MM.1S (cell line): ENCODE measurements around the gene NUDT22.

ENCODE experiments used
- DNase-seq: peaks from one replicate; pipeline ENCODE4 v3.0.0-alpha.2; 2015
- H2AFZ ChIP-seq: fragments of 300-600 bp; sonication (generic); 2 replicates; pipeline ENCODE4 v1.6.0; 2016; ENCODE audit warnings: antibody characterized with exemption, low read length
- H3F3A ChIP-seq: fragments of 300-600 bp; sonication (generic); 2 replicates; pipeline ENCODE4 v1.6.1; 2016; ENCODE audit warnings: mild to moderate bottlenecking, antibody characterized with exemption, low read length, moderate library complexity, mixed read lengths; ENCODE audit not compliant: insufficient read depth
- H3K27ac ChIP-seq: fragments of 300-600 bp; sonication (generic); 2 replicates; pipeline ENCODE4 v1.5.1; 2016; ENCODE audit warnings: mild to moderate bottlenecking, low read length
- H3K27me3 ChIP-seq: fragments of 300-600 bp; sonication (generic); replicated peaks from 2 replicates; pipeline ENCODE4 v1.6.0; 2016; ENCODE audit warnings: low read length; ENCODE audit not compliant: insufficient read depth
- H3K36me3 ChIP-seq: fragments of 300-600 bp; sonication (generic); replicated peaks from 2 replicates; pipeline ENCODE4 v1.6.1; 2016; ENCODE audit warnings: mild to moderate bottlenecking, low read length, mixed read lengths; ENCODE audit not compliant: insufficient read depth
- H3K4me1 ChIP-seq: fragments of 300-600 bp; sonication (generic); 2 replicates; pipeline ENCODE4 v1.6.1; 2016; ENCODE audit warnings: low read length, mixed read lengths
- H3K4me2 ChIP-seq: fragments of 300-600 bp; sonication (generic); 2 replicates; pipeline ENCODE4 v1.6.0; 2016; ENCODE audit warnings: low read depth, low read length
- H3K4me3 ChIP-seq: fragments of 300-600 bp; sonication (generic); 2 replicates; pipeline ENCODE4 v1.5.1; 2016; ENCODE audit warnings: low read length, mixed read lengths
- H3K79me2 ChIP-seq: fragments of 300-600 bp; sonication (generic); 2 replicates; pipeline ENCODE4 v1.6.1; 2016; ENCODE audit warnings: mixed run types, low read length, mixed read lengths
- H3K9ac ChIP-seq: fragments of 300-600 bp; sonication (generic); 2 replicates; pipeline ENCODE4 v1.6.1; 2016; ENCODE audit warnings: low read length, mixed read lengths
- H3K9me2 ChIP-seq: fragments of 300-600 bp; sonication (generic); replicated peaks from 2 replicates; pipeline ENCODE4 v1.6.1; 2016; ENCODE audit warnings: mild to moderate bottlenecking, low read length, mixed read lengths; ENCODE audit not compliant: insufficient read depth
- H3K9me3 ChIP-seq: fragments of 300-600 bp; sonication (generic); replicated peaks from 2 replicates; pipeline ENCODE4 v1.6.1; 2016; ENCODE audit warnings: mild to moderate bottlenecking, low read length, mixed read lengths; ENCODE audit not compliant: insufficient read depth
- H4K20me1 ChIP-seq: fragments of 300-600 bp; sonication (generic); 2 replicates; pipeline ENCODE4 v1.6.1; 2016; ENCODE audit warnings: mild to moderate bottlenecking, low read length, moderate library complexity, mixed read lengths; ENCODE audit not compliant: insufficient read depth
- CTCF ChIP-seq: fragments of 300-600 bp; sonication (generic); IDR thresholded peaks from 2 replicates; pipeline ENCODE4 v1.5.1; 2016; ENCODE audit warnings: antibody characterized with exemption, low read length, mixed read lengths
- EZH2 ChIP-seq: fragments of 300-600 bp; sonication (generic); optimal IDR thresholded peaks from 2 replicates; pipeline ENCODE3; 2017; ENCODE audit warnings: low read depth, mild to moderate bottlenecking, antibody characterized with exemption, low read length, mixed read lengths
- EZH2phosphoT487 ChIP-seq: fragments of 300-600 bp; sonication (generic); IDR thresholded peaks from 2 replicates; pipeline ENCODE4 v1.6.1; 2018; ENCODE audit warnings: antibody characterized with exemption, low read length

The NUDT22 gene

GRCh38 chr11:64263947-64264317, 37.9 kb downstream of the NUDT22 start:
- no peak for DNase-seq
- no peak overlapping the region for H3K9ac ChIP-seq
- no peak overlapping the region for H2AFZ ChIP-seq
- H3K4me3 ChIP-seq: no peak overlapping the region
- H4K20me1 ChIP-seq: no peaks in the 10 kb centered on the region
- H3K27ac ChIP-seq: no peak overlapping the region
- TF ChIP-seq EZH2: no peak
- no peak for TF ChIP-seq CTCF
- TF ChIP-seq EZH2phosphoT487: no peak
- no peaks in the 10 kb centered on the region for H3K4me1 ChIP-seq
- 0 out of 2 replicates have a peak, but pooled peaks cover 4% of the 10 kb centered on the region for H3F3A ChIP-seq
- H3K4me2 ChIP-seq: no peak overlapping the region
- no peaks in the 10 kb centered on the region for H3K36me3 ChIP-seq
- H3K79me2 ChIP-seq: no peaks in the 10 kb centered on the region; the same call in 1 of the 2 replicates
- H3K27me3 ChIP-seq: no peaks in the 10 kb centered on the region
- no peaks in the 10 kb centered on the region for H3K9me3 ChIP-seq
- no peaks in the 10 kb centered on the region for H3K9me2 ChIP-seq

- H3K27ac ChIP-seq: no peak overlapping the region
- H3K36me3 ChIP-seq: no peaks in the 10 kb centered on the region
These were observed 38.3 kb downstream of the NUDT22 start for GRCh38 chr11:64264371-64264852.

GRCh38 chr11:64265176-64266160, 39.4 kb downstream of the NUDT22 start:
- Histone ChIP-seq H3K9ac (no peak overlapping the region), H3K4me1 (no peaks in the 10 kb centered on the region), H3K27ac (no peak overlapping the region), H3K9me2 (no peaks in the 10 kb centered on the region), H3K9me3 (no peaks in the 10 kb centered on the region), H3F3A (peaks cover 13% of the 10 kb centered on the region), H4K20me1 (no peaks in the 10 kb centered on the region), H3K4me2 (no peak overlapping the region), H3K79me2 (no peaks in the 10 kb centered on the region; the same call in 1 of the 2 replicates), H3K36me3 (no peaks in the 10 kb centered on the region), H2AFZ (no peak overlapping the region), H3K4me3 (no peak overlapping the region), H3K27me3 (no peaks in the 10 kb centered on the region)
- no peak for TF ChIP-seq CTCF
- no peak for TF ChIP-seq EZH2phosphoT487
- no peak for TF ChIP-seq EZH2
- no peak for DNase-seq

More at GRCh38 chr11:64264371-64264852, 38.3 kb downstream of the NUDT22 start:
- DNase-seq: no peak
- Histone ChIP-seq H3K4me2 (no peak overlapping the region), H3K9me2 (no peaks in the 10 kb centered on the region), H3K4me1 (no peaks in the 10 kb centered on the region), H3F3A (0 out of 2 replicates have a peak, but pooled peaks cover 8% of the 10 kb centered on the region), H3K9ac (no peak overlapping the region), H3K4me3 (no peak overlapping the region), H4K20me1 (no peaks in the 10 kb centered on the region), H3K79me2 (no peaks in the 10 kb centered on the region; the same call in 1 of the 2 replicates), H2AFZ (no peak overlapping the region), H3K9me3 (no peaks in the 10 kb centered on the region), H3K27me3 (no peaks in the 10 kb centered on the region)
- TF ChIP-seq EZH2phosphoT487 (no peak), EZH2 (no peak), CTCF (no peak)
